Smooth muscle cell (in vitro differentiated cells): ENCODE data around the gene STAG3. TPM values are rescaled to one million over a fixed set of nuclear protein-coding genes. Genes with fewer than 3 reads are reported as not detected.

ENCODE experiments used
- DNase-seq: peaks from one replicate; lab custom pipeline; 2025; ENCODE audit not compliant: unreplicated experiment; lab: John Stamatoyannopoulos, UW
- H2AFZ ChIP-seq: fragments of 200-600 bp; sonication (generic); 2 replicates; pipeline ENCODE4 v1.6.0; 2016; ENCODE audit warnings: antibody characterized with exemption, low read depth, mild to moderate bottlenecking
- H3F3A ChIP-seq: fragments of 200-600 bp; sonication (generic); 2 replicates; pipeline ENCODE4 v1.6.0; 2017; ENCODE audit warnings: antibody characterized with exemption, low read depth
- H3K27ac ChIP-seq: fragments of 200-600 bp; sonication (generic); 2 replicates; pipeline ENCODE4 v1.5.1; 2016; ENCODE audit warnings: low read depth, mild to moderate bottlenecking
- H3K27me3 ChIP-seq: fragments of 200-600 bp; sonication (generic); 2 replicates; pipeline ENCODE4 v1.6.1; 2016; ENCODE audit warnings: low read depth, mild to moderate bottlenecking
- H3K36me3 ChIP-seq: fragments of 200-600 bp; sonication (generic); 2 replicates; pipeline ENCODE4 v1.5.1; 2016; ENCODE audit warnings: low read depth
- H3K4me1 ChIP-seq: fragments of 200-600 bp; sonication (generic); 2 replicates; pipeline ENCODE4 v1.5.1; 2016; ENCODE audit warnings: low read depth
- H3K4me2 ChIP-seq: fragments of 200-600 bp; sonication (generic); 2 replicates; pipeline ENCODE4 v1.6.0; 2016; ENCODE audit warnings: mild to moderate bottlenecking
- H3K4me3 ChIP-seq: fragments of 200-600 bp; sonication (generic); 2 replicates; pipeline ENCODE4 v1.5.1; 2016; ENCODE audit warnings: mild to moderate bottlenecking
- H3K79me2 ChIP-seq: fragments of 200-600 bp; sonication (generic); 2 replicates; pipeline ENCODE4 v1.6.0; 2016; ENCODE audit warnings: low read depth, mild to moderate bottlenecking
- H3K9ac ChIP-seq: fragments of 200-600 bp; sonication (generic); 2 replicates; pipeline ENCODE4 v1.6.0; 2016; ENCODE audit warnings: low read depth
- H3K9me3 ChIP-seq: fragments of 200-600 bp; sonication (generic); replicated peaks from 2 replicates; pipeline ENCODE4 v1.5.1; 2016; ENCODE audit warnings: low read depth
- H4K20me1 ChIP-seq: fragments of 200-600 bp; sonication (generic); 2 replicates; pipeline ENCODE4 v1.6.0; 2016; ENCODE audit warnings: low read depth
- WGBS: methylation state at CpG from one replicate; pipeline ENCODE4 v1.1.7; 2016; ENCODE audit warnings: low lambda C conversion rate; 5-methylcytosine and 5-hydroxymethylcytosine counted together
- polyA plus RNA-seq: library from polyadenylated mRNA; unstranded; fragments of >200 nt; fragmentation: Nextera tagmentation; extraction: Ambion mirVana; gene quantifications from 2 replicates; pipeline ENCODE4 v1.2.1, GENCODE V29; 2016
- total RNA-seq: library from RNA; depleted of rRNA; stranded (reverse); fragments of >200 nt; gene quantifications from 2 replicates; pipeline ENCODE4 v1.2.3, GENCODE V29; 2014
- TF ChIP-seq, protein P1 (sequence below): fragments of 200-600 bp; sonication (generic); IDR thresholded peaks from 2 replicates; pipeline ENCODE4 v1.5.1; 2017; ENCODE audit warnings: borderline replicate concordance, mild to moderate bottlenecking, antibody characterized with exemption; ENCODE audit not compliant: insufficient read depth, poor library complexity, severe bottlenecking

The STAG3 gene
- total and polyA plus RNA-seq, 2 experiments from 2014 or later = 0.04 to 0.96 TPM

DNA sequence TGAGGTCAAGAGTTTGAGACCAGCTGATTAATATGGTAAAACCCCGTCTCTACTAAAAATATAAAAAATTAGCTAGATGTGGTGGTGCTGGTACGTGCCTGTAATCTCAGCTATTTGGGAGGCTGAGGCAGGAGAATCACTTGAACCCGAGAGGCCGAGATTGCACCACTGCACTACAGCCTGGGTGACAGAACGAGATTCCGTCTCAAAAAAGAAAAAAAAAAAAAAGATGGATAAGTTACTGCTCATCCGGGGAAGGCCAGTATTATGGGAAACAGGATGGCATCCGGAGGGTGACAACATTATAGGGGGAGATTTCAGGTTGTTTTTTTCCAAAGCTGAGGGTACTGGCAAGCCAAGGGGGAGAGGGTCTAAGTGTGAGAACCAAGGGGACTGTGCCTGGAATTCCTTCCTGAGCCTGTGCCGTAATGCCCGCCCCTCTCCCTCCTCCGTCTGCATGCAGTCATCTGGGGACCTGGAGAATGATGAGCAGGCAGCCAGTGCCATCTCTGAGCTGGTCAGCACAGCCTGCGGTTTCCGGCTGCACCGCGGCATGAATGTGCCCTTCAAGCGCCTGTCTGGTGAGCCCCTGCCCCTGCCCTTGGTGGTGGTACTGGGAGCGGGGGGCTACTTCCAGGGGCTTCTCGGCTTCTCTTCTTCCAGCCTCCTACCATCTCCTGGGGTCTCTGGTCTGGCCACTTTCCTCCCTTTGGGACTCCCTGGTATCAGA is 24.6 kb upstream of the STAG3 start:
- peaks cover 16% of the 10 kb centered on the region for H3K79me2 ChIP-seq
- 97% methylated on average over 18 of the region's 18 CpGs for WGBS
- no peaks in the 10 kb centered on the region for H3K36me3 ChIP-seq
- peaks cover 7% of the 10 kb centered on the region for H3F3A ChIP-seq
- TF ChIP-seq, protein P1, sequence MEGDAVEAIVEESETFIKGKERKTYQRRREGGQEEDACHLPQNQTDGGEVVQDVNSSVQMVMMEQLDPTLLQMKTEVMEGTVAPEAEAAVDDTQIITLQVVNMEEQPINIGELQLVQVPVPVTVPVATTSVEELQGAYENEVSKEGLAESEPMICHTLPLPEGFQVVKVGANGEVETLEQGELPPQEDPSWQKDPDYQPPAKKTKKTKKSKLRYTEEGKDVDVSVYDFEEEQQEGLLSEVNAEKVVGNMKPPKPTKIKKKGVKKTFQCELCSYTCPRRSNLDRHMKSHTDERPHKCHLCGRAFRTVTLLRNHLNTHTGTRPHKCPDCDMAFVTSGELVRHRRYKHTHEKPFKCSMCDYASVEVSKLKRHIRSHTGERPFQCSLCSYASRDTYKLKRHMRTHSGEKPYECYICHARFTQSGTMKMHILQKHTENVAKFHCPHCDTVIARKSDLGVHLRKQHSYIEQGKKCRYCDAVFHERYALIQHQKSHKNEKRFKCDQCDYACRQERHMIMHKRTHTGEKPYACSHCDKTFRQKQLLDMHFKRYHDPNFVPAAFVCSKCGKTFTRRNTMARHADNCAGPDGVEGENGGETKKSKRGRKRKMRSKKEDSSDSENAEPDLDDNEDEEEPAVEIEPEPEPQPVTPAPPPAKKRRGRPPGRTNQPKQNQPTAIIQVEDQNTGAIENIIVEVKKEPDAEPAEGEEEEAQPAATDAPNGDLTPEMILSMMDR = no peak
- H3K4me1 ChIP-seq = peaks cover 16% of the 10 kb centered on the region
- no peak overlapping the region for H3K4me3 ChIP-seq
- no peak overlapping the region for H3K4me2 ChIP-seq
- peaks cover 27% of the 10 kb centered on the region for H4K20me1 ChIP-seq
- H2AFZ ChIP-seq = no peak overlapping the region
- H3K27ac ChIP-seq = no peak overlapping the region
- H3K9ac ChIP-seq = no peak overlapping the region
- no peaks in the 10 kb centered on the region for H3K9me3 ChIP-seq
- DNase-seq = no peak
- no peaks in the 10 kb centered on the region for H3K27me3 ChIP-seq

DNA sequence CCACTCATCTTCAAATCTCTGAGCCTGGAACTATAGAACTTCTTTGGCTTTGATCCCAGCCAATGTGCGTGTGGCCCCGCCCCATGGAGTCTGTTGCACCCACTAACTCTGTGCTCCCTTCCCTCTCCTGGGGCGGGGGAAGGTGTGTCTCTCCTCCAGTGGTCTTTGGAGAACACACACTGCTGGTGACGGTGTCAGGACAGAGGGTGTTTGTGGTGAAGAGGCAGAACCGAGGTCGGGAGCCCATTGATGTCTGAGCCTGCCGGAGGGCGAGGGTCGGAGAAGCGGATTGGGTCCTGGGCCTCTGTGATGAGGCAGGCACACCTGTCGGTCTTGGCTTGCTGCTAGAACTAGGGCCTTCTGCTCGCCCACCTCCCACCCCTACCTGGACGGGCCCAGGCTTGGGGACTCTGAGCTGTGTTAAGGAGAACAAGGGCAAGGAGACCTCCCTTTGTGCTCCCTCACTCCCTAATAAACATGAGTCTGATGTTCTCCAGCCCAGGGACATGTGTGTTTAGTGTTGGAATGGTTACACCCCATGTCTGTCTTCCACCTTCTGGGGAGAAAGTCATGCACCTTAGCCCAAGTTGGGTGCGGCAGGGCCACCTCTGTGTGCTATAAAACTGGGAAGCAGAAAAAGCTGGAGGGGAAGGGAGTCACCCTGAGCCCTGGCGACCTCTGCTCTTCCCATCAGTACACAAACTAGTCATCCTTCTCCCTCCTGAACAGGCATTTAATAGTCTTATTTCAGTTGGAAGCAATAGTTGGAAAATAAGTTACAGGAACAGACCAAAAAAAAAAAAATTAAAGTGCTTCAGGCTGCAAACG is 23.8 kb upstream of the STAG3 start:
- Histone ChIP-seq H3K36me3 (no peaks in the 10 kb centered on the region), H3K9ac (no peak overlapping the region), H3K79me2 (peaks cover 16% of the 10 kb centered on the region), H3K4me3 (no peak overlapping the region), H3K9me3 (no peaks in the 10 kb centered on the region), H2AFZ (no peak overlapping the region), H3K27me3 (no peaks in the 10 kb centered on the region), H4K20me1 (peaks cover 27% of the 10 kb centered on the region), H3K27ac (no peak overlapping the region), H3F3A (peaks cover 7% of the 10 kb centered on the region), H3K4me1 (peaks cover 16% of the 10 kb centered on the region), H3K4me2 (no peak overlapping the region)
- 97% methylated on average over 13 of the region's 16 CpGs for WGBS
- DNase-seq = no peak
- TF ChIP-seq, protein P1 = no peak

GRCh38 chr7:100154651-100155491 is 22.8 kb upstream of the STAG3 start:
- peaks cover 10% of the 10 kb centered on the region for H3F3A ChIP-seq
- H3K4me1 ChIP-seq = peaks cover 10% of the 10 kb centered on the region
- H3K4me3 ChIP-seq = no peak overlapping the region
- DNase-seq = no peak
- peaks cover 27% of the 10 kb centered on the region for H4K20me1 ChIP-seq
- peaks cover 6% of the 10 kb centered on the region for H3K79me2 ChIP-seq
- no peaks in the 10 kb centered on the region for H3K36me3 ChIP-seq
- H3K4me2 ChIP-seq = no peak overlapping the region
- no peaks in the 10 kb centered on the region for H3K9me3 ChIP-seq
- H3K27ac ChIP-seq = no peak overlapping the region
- no peak overlapping the region for H2AFZ ChIP-seq
- no peaks in the 10 kb centered on the region for H3K27me3 ChIP-seq
- 88% methylated on average over 30 of the region's 30 CpGs for WGBS
- TF ChIP-seq, protein P1 = no peak
- no peak overlapping the region for H3K9ac ChIP-seq
